HepG2 (cell line): ENCODE data around the gene NUP107. TPM values are rescaled to one million over a fixed set of nuclear protein-coding genes. Genes with fewer than 3 reads are reported as not detected.

ENCODE experiments used
- AGO1 ChIP-seq: fragments of 200-400 bp; formaldehyde crosslinking; IDR thresholded peaks from 2 replicates; pipeline ENCODE4 v1.6.1; 2017; ENCODE audit warnings: mild to moderate bottlenecking, low read depth, low read length, moderate library complexity; ENCODE audit not compliant: poor library complexity, severe bottlenecking
- CERS6 ChIP-seq: sonication (generic); formaldehyde crosslinking; IDR thresholded peaks from 2 replicates; pipeline ENCODE4 v1.5.0; 2020; ENCODE audit warnings: missing genetic modification reagents
- DDIT3 ChIP-seq: sonication (generic); formaldehyde crosslinking; IDR thresholded peaks from 2 replicates; pipeline ENCODE4 v1.4.0; 2020; ENCODE audit warnings: mild to moderate bottlenecking, missing genetic modification reagents
- ETV5 ChIP-seq: IDR thresholded peaks from 2 replicates; pipeline ENCODE4 v1.6.1; 2018; ENCODE audit warnings: missing biosample characterization, missing genetic modification reagents, inconsistent platforms, borderline replicate concordance
- FOXA1 ChIP-seq, 2 experiments: fragments of 450-650 bp in 1 of 2; sonication (generic) in 1 of 2; formaldehyde crosslinking in 1 of 2; IDR thresholded peaks; 2 replicates each; pipeline versions ENCODE4 v1.4.0 to v1.6.1; 2016 to 2020; ENCODE audit warnings: missing genetic modification reagents in 1 of 2
- KAT2B ChIP-seq: fragments of 150-350 bp; IDR thresholded peaks from 2 replicates; pipeline ENCODE4 v1.6.1; 2014; ENCODE audit warnings: low read depth, low read length, borderline replicate concordance
- MTA1 ChIP-seq: sonication (generic); formaldehyde crosslinking; IDR thresholded peaks from 2 replicates; pipeline ENCODE4 v1.4.0; 2020; ENCODE audit warnings: missing genetic modification reagents, mild to moderate bottlenecking, borderline replicate concordance
- NRL ChIP-seq: sonication (generic); formaldehyde crosslinking; IDR thresholded peaks from 2 replicates; pipeline ENCODE4 v1.5.0; 2020; ENCODE audit warnings: missing genetic modification reagents, mild to moderate bottlenecking, moderate library complexity, borderline replicate concordance
- ZBTB37 ChIP-seq: sonication (generic); formaldehyde crosslinking; IDR thresholded peaks from 2 replicates; pipeline ENCODE4 v1.4.0; 2020; ENCODE audit warnings: mild to moderate bottlenecking, missing genetic modification reagents
- ZFP36L1 ChIP-seq: sonication (generic); formaldehyde crosslinking; IDR thresholded peaks from 2 replicates; pipeline ENCODE4 v1.8.0; 2022; ENCODE audit warnings: mild to moderate bottlenecking, missing genetic modification reagents, moderate library complexity
- ZNF674 ChIP-seq: sonication (generic); formaldehyde crosslinking; IDR thresholded peaks from 2 replicates; pipeline ENCODE4 v1.5.0; 2020; ENCODE audit warnings: low read depth, mild to moderate bottlenecking, missing genetic modification reagents
- polyA plus RNA-seq, 8 experiments: library from polyadenylated mRNA; depleted of rRNA in 3 of 8; stranded (reverse) in 7 of 8; unstranded in 1 of 8; fragments of >200 nt; fragmentation: Illumina TruSeq in 4 of 8; extraction: Trizol in 4 of 8; gene quantifications; 2 replicates each; pipeline versions ENCODE4 v1.2.1 to v1.2.3, GENCODE V29; 2011 to 2016; ENCODE audit warnings: low read depth in 4 of 8, missing spikeins in 1 of 8, mixed read lengths in 1 of 8; ENCODE audit not compliant: insufficient read depth in 1 of 8
- total RNA-seq, 5 experiments: library from RNA; depleted of rRNA; stranded (reverse); fragments of >200 nt; fragmentation: Illumina TruSeq; extraction: Trizol; gene quantifications; 2 replicates each; pipeline ENCODE4 v1.2.3, GENCODE V29; 2016; ENCODE audit warnings: low read depth in 1 of 5
- TF ChIP-seq, protein P1 (sequence below): sonication (generic); formaldehyde crosslinking; IDR thresholded peaks from 2 replicates; pipeline ENCODE4 v1.8.0; 2022; ENCODE audit warnings: missing genetic modification reagents, mild to moderate bottlenecking, inconsistent platforms, borderline replicate concordance
- TF ChIP-seq, protein P2 (sequence below): IDR thresholded peaks from 2 replicates; pipeline ENCODE4 v1.6.1; 2012; ENCODE audit warnings: low read depth, low read length, improper control_type of control experiment
- TF ChIP-seq, protein P3 (sequence below): sonication (generic); formaldehyde crosslinking; IDR thresholded peaks from 2 replicates; pipeline ENCODE4 v1.5.0; 2020; ENCODE audit warnings: mild to moderate bottlenecking, missing genetic modification reagents
- TF ChIP-seq, protein P4 (sequence below): sonication (generic); formaldehyde crosslinking; IDR thresholded peaks from 2 replicates; pipeline ENCODE4 v1.4.0; 2020; ENCODE audit warnings: missing genetic modification reagents, mild to moderate bottlenecking, borderline replicate concordance

Gene NUP107
- total and polyA plus RNA-seq, 2 of the 13 experiments (the other 11 are each of a cell fraction or from before 2014, with no cell fraction given): 54.7 to 100 TPM

GRCh38 chr12:68686595-68687521, at the start of gene NUP107 (continued):
- TF ChIP-seq CERS6: no peak
- TF ChIP-seq, protein P1, sequence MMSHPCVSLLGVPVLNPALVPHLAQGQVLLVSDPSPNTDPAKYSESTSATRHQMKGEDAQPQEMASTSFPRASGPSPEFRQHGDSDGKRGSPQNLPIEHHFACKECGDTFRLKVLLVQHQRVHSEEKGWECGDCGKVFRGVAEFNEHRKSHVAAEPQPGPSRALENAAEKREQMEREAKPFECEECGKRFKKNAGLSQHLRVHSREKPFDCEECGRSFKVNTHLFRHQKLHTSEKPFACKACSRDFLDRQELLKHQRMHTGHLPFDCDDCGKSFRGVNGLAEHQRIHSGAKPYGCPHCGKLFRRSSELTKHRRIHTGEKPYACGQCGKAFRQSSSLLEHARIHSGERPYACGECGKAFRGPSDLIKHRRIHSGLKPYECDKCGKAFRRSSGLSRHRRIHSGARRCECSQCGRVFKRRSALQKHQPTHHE (CRISPR knock-in tag): no peak
- peak; percentile 74 for TF ChIP-seq ETV5 (CRISPR knock-in tag)
- TF ChIP-seq KAT2B: no peak
- TF ChIP-seq, protein P2, sequence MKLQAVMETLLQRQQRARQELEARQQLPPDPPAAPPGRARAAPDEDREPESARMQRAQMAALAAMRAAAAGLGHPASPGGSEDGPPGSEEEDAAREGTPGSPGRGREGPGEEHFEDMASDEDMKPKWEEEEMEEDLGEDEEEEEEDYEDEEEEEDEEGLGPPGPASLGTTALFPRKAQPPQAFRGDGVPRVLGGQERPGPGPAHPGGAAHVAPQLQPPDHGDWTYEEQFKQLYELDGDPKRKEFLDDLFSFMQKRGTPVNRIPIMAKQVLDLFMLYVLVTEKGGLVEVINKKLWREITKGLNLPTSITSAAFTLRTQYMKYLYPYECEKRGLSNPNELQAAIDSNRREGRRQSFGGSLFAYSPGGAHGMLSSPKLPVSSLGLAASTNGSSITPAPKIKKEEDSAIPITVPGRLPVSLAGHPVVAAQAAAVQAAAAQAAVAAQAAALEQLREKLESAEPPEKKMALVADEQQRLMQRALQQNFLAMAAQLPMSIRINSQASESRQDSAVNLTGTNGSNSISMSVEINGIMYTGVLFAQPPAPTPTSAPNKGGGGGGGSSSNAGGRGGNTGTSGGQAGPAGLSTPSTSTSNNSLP: no peak
- TF ChIP-seq AGO1: no peak
- peak; percentile 70; the same call in 1 of the 2 replicates for TF ChIP-seq ZFP36L1 (CRISPR knock-in tag)
- TF ChIP-seq FOXA1 (IDR thresholded peaks at IDR 0.05): no peak
- TF ChIP-seq FOXA1 (CRISPR knock-in tag; IDR thresholded peaks at IDR 0.05): 0 out of 2 replicates have a peak, but pooled peaks have one; percentile 53
- TF ChIP-seq ZBTB37 (CRISPR knock-in tag): no peak
- TF ChIP-seq, protein P3, sequence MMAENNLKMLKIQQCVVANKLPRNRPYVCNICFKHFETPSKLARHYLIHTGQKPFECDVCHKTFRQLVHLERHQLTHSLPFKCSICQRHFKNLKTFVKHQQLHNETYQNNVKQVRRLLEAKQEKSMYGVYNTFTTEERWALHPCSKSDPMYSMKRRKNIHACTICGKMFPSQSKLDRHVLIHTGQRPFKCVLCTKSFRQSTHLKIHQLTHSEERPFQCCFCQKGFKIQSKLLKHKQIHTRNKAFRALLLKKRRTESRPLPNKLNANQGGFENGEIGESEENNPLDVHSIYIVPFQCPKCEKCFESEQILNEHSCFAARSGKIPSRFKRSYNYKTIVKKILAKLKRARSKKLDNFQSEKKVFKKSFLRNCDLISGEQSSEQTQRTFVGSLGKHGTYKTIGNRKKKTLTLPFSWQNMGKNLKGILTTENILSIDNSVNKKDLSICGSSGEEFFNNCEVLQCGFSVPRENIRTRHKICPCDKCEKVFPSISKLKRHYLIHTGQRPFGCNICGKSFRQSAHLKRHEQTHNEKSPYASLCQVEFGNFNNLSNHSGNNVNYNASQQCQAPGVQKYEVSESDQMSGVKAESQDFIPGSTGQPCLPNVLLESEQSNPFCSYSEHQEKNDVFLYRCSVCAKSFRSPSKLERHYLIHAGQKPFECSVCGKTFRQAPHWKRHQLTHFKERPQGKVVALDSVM (CRISPR knock-in tag): peak; percentile 62; the same call in 1 of the 2 replicates
- TF ChIP-seq, protein P4, sequence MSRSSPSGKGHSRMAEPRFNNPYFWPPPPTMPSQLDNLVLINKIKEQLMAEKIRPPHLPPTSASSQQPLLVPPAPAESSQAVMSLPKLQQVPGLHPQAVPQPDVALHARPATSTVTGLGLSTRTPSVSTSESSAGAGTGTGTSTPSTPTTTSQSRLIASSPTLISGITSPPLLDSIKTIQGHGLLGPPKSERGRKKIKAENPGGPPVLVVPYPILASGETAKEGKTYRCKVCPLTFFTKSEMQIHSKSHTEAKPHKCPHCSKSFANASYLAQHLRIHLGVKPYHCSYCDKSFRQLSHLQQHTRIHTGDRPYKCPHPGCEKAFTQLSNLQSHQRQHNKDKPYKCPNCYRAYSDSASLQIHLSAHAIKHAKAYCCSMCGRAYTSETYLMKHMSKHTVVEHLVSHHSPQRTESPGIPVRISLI (CRISPR knock-in tag): no peak
- peak; percentile 66; the same call in 1 of the 2 replicates for TF ChIP-seq MTA1 (CRISPR knock-in tag)
- no peak for TF ChIP-seq DDIT3 (CRISPR knock-in tag)
- TF ChIP-seq NRL: peak; percentile 62; the same call in 1 of the 2 replicates
- no peak for TF ChIP-seq ZNF674 (CRISPR knock-in tag)
